Esophagus muscularis mucosa (tissue), 4 donors: ENCODE data around the gene PPP3CA. TPM values are rescaled to one million over a fixed set of nuclear protein-coding genes. Genes with fewer than 3 reads are reported as not detected.
"Not testable (repeated sequence)": the region's sequence is repeated elsewhere in the genome, so short reads cannot be mapped to it uniquely, and the experiment has no call there.

Source experiments
- DNase-seq: peaks from one replicate; pipeline ENCODE4 v3.0.0-alpha.2; 2017; ENCODE audit errors: extremely low spot score
- H3K27ac ChIP-seq, 4 donors: fragments of 200-600 bp; sonication (generic); replicated peaks in 1 of 4; 1 replicate in 3 of 4; 2 replicates in 1 of 4; pipeline ENCODE4 v1.5.1; 2016 to 2019; ENCODE audit warnings: mild to moderate bottlenecking in 1 of 4
- H3K27me3 ChIP-seq, 4 donors: fragments of 200-600 bp; sonication (generic); one replicate each; pipeline versions ENCODE4 v1.5.1 to v1.6.0; 2016 to 2019
- H3K36me3 ChIP-seq, 4 donors: fragments of 200-600 bp; sonication (generic); one replicate each; pipeline ENCODE4 v1.5.1; 2016 to 2019
- H3K4me1 ChIP-seq, 4 donors: fragments of 200-600 bp; sonication (generic); one replicate each; pipeline ENCODE4 v1.5.1; 2016 to 2019
- H3K4me3 ChIP-seq, 4 donors: fragments of 200-600 bp; sonication (generic); 1 replicate in 2 of 4; 2 replicates in 2 of 4; pipeline ENCODE4 v1.5.1; 2016 to 2019; ENCODE audit warnings: mild to moderate bottlenecking in 4 of 4, moderate library complexity in 1 of 4
- H3K9me3 ChIP-seq, 4 donors: fragments of 200-600 bp; sonication (generic); 1 replicate in 3 of 4; 2 replicates in 1 of 4; pipeline ENCODE4 v1.5.1; 2016 to 2019
- EP300 ChIP-seq: sonication (generic); formaldehyde crosslinking; IDR thresholded peaks from one replicate; pipeline ENCODE4 v1.6.1; 2017; ENCODE audit warnings: antibody characterized with exemption
- POLR2A ChIP-seq: fragments of 450-650 bp; IDR thresholded peaks from one replicate; pipeline ENCODE4 v1.6.1; 2017; ENCODE audit warnings: antibody characterized with exemption, moderate library complexity, mild to moderate bottlenecking, low read depth
- POLR2AphosphoS5 ChIP-seq, 2 donors: sonication (generic); formaldehyde crosslinking; IDR thresholded peaks; one replicate each; pipeline ENCODE4 v1.6.1; 2017; ENCODE audit warnings: antibody characterized with exemption in 2 of 2
- WGBS: methylation state at CpG from one replicate; pipeline ENCODE4 v1.1.5; 2018; 5-methylcytosine and 5-hydroxymethylcytosine counted together
- intact Hi-C: fragments of 100-400 bp; cut with DNase I; formaldehyde crosslinking; loops from one replicate; pipeline ENCODE4 v1.15.1; 2023
- total RNA-seq, 4 donors: library from RNA; depleted of rRNA; stranded (reverse); fragments of >200 nt; gene quantifications; one replicate each; pipeline versions ENCODE4 v1.1.0 to v1.2.1, GENCODE V29; 2016
- TF ChIP-seq, protein P1 (sequence below), 3 experiments: fragments of 200-600 bp in 2 of 3; fragments of 450-650 bp in 1 of 3; sonication (generic) in 2 of 3; IDR thresholded peaks; one replicate each; pipeline ENCODE4 v1.5.1; 2017 to 2019; ENCODE audit warnings: antibody characterized with exemption in 3 of 3, mild to moderate bottlenecking in 2 of 3, moderate library complexity in 1 of 3

The PPP3CA gene
- total RNA-seq, 4 donors from 2014 or later: 21.3 to 31.6 (median 23.3) TPM

DNA sequence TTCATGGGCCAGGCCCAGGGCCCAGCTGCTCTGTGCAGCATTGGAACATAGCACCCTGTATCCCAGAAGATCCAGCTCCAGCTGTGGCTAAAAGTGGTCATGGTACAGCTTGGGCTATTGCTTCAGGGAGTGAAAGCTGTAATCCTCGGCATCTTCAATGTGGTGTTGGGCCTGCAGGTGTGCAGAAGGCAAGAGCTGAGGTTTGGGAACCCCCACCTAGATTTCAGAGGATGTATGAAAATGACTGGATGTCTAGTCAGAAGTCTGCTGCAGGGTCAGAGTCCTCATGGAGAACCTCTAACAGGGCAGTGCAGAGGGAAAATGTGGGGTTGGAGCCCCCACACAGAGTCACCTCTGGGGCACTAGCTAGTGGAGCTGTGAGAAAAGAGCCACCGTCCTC is 341.7 kb downstream of the PPP3CA start:
- Histone ChIP-seq H3K27ac (no peak overlapping the region), H3K4me1 (peaks cover 0 to 14% (median 11%) of the 10 kb centered on the region in 4 donors), H3K9me3 (peaks cover 0 to 10% (median 2%) of the 10 kb centered on the region in 4 donors), H3K27me3 (no peaks in the 10 kb centered on the region), H3K4me3 (no peak overlapping the region), H3K36me3 (no peaks in the 10 kb centered on the region)
- 100% methylated on average over 2 of the region's 2 CpGs for WGBS
- DNase-seq: no peak
- intact Hi-C loops: no loop called here
- TF ChIP-seq, protein P1, sequence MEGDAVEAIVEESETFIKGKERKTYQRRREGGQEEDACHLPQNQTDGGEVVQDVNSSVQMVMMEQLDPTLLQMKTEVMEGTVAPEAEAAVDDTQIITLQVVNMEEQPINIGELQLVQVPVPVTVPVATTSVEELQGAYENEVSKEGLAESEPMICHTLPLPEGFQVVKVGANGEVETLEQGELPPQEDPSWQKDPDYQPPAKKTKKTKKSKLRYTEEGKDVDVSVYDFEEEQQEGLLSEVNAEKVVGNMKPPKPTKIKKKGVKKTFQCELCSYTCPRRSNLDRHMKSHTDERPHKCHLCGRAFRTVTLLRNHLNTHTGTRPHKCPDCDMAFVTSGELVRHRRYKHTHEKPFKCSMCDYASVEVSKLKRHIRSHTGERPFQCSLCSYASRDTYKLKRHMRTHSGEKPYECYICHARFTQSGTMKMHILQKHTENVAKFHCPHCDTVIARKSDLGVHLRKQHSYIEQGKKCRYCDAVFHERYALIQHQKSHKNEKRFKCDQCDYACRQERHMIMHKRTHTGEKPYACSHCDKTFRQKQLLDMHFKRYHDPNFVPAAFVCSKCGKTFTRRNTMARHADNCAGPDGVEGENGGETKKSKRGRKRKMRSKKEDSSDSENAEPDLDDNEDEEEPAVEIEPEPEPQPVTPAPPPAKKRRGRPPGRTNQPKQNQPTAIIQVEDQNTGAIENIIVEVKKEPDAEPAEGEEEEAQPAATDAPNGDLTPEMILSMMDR (IDR thresholded peaks at IDR 0.05): no peak
- TF ChIP-seq POLR2A: no peak
- no peak for TF ChIP-seq EP300
- no peak for TF ChIP-seq POLR2AphosphoS5 (IDR thresholded peaks at IDR 0.05)

DNA sequence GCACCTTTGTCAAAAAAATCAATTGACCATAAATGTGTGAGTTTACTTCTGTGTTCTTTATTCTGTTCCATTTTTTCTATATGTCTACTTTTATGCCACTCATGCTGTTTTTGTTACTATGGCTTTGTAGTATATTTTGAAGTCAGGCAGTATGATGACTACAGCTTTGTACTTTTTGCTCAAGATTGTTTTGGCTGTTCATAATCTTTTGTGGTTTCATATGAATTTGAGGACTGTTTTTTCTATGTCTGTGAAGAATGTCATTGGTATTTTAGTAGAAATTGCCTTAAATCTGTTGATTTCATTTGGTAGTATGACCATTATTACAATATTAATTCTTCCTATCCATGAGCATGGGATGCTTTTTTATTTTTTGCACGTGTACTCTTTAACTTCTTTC is 346.8 kb downstream of the PPP3CA start:
- H3K36me3 ChIP-seq: no peaks in the 10 kb centered on the region
- no peak for DNase-seq
- TF ChIP-seq, protein P1 (IDR thresholded peaks at IDR 0.05): no peak
- H3K9me3 ChIP-seq: peaks cover 0 to 10% (median 2%) of the 10 kb centered on the region in 4 donors
- H3K27ac ChIP-seq: no peak overlapping the region
- WGBS: 69% methylated on average over 1 of the region's 1 CpG
- intact Hi-C loops: no loop called here
- H3K4me3 ChIP-seq: no peak overlapping the region
- no peaks in the 10 kb centered on the region for H3K4me1 ChIP-seq
- H3K27me3 ChIP-seq: no peaks in the 10 kb centered on the region

DNA sequence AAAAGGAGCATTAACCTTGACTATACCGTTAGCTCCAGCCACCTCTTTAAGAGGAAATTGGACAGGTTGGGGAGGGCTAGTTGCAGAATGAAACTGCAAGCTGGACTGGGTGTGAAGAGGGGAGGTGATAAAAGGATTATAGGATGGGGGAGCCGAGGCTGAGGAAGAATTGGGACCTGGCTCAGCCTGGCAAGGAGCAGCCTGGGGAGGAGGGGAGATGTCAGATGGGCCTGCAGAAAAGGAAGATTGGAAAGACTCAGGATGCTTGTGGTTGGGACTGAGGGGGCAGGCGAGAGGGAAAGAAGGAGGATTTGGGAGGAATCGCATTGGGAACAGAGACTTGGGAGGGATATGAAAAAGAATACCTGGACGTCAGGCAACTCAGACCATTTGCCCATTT is 351.7 kb downstream of the PPP3CA start:
- no peaks in the 10 kb centered on the region for H3K4me1 ChIP-seq
- H3K27me3 ChIP-seq: no peaks in the 10 kb centered on the region
- TF ChIP-seq POLR2A (no peak), EP300 (no peak), POLR2AphosphoS5 (IDR thresholded peaks at IDR 0.05) (no peak)
- TF ChIP-seq, protein P1 (IDR thresholded peaks at IDR 0.05): no peak
- H3K27ac ChIP-seq: no peak overlapping the region
- no peaks in the 10 kb centered on the region for H3K36me3 ChIP-seq
- H3K9me3 ChIP-seq: no peaks in the 10 kb centered on the region
- WGBS: 88% methylated on average over 5 of the region's 5 CpGs
- no peak overlapping the region for H3K4me3 ChIP-seq
- intact Hi-C loops: no loop called here
- DNase-seq: no peak

DNA sequence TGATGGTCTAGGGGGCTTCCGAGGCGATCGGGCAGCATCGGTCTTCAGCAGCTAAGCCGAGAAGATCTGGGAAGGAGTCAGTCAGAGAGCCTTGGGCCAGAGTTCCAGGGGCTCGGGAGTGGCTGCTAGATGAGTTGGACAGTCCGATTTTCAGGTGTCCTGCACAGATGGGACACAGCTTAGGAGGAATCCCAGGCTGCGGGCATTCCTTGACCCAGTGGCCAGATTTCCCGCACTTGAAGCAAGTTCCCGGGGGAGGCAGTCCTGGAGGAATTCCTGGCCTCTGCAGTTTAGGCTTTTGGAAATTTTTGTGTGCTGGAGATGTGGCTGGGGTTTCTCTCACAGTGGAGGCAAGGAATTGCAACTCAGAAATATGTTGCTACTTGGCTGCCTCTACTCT is 352.3 kb downstream of the PPP3CA start:
- H3K9me3 ChIP-seq, H3K27me3 ChIP-seq, H3K36me3 ChIP-seq, H3K4me1 ChIP-seq, H3K4me3 ChIP-seq, DNase-seq, H3K27ac ChIP-seq, intact Hi-C loops: not testable (repeated sequence)
- 94% methylated on average over 10 of the region's 10 CpGs for WGBS

DNA sequence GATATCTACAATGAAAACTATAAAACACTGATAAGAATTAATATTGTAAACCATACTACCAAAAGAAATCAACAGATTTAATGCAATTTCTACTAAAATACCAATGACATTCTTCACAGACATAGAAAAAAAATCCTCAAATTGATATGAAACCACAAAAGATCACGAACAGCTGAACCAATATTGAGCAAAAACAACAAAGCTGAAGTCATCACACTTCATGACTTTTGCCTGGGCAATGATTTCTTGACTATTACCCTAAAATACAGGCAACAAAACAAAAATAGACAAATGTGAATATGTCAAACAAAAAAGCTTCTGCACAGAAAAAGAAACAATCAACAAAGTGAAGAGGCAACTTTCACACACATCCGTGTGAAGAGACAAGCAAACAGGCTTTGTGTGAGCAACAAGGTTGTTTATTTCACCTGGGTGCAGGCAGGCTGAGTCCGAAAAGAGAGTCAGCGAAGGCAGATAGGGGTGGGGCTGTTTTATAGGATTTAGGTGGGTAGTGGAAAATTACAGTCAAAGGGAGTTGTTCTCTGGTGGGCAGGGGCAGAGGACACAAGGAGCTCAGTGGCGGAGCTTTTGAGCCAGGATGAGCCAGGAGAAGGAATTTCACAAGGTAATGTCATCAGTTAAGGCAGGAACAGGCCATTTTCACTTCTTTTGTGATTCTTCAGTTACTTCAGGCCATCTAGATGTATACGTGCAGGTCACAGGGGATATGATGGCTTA is 355.8 kb downstream of the PPP3CA start:
- H3K27me3 ChIP-seq, H3K9me3 ChIP-seq, DNase-seq, intact Hi-C loops, H3K27ac ChIP-seq, H3K36me3 ChIP-seq, H3K4me1 ChIP-seq, H3K4me3 ChIP-seq: not testable (repeated sequence)
- 85% methylated on average over 6 of the region's 6 CpGs for WGBS

DNA sequence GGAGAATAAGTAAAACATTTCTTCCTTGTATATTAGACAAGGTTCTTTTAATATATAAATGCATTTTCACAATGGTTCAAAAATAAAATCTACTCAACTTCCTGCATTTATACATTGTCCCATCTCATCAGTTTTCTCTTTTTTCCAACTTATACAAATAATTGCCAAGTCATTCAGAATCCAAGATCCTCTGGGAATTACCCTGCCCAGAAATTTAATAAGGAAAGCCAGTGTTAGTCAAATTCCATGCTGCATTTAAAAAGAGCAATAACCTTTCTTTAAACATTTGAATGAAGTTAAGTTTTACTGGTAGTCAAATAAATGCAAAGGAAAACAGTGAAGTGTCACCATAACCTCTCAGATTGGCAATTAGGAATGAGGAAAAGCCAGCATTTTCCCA is 357.9 kb downstream of the PPP3CA start:
- TF ChIP-seq, protein P1 (IDR thresholded peaks at IDR 0.05): no peak
- TF ChIP-seq EP300 (no peak), POLR2A (no peak), POLR2AphosphoS5 (IDR thresholded peaks at IDR 0.05) (no peak)
- intact Hi-C loops: no loop called here
- DNase-seq: no peak
- Histone ChIP-seq H3K4me1 (no peaks in the 10 kb centered on the region), H3K36me3 (no peaks in the 10 kb centered on the region), H3K4me3 (no peak overlapping the region), H3K9me3 (no peaks in the 10 kb centered on the region), H3K27me3 (no peaks in the 10 kb centered on the region), H3K27ac (no peak overlapping the region)
